Pons (tissue), 1 donor: ENCODE results near the gene AKR1C2.
"Not testable (repeated sequence)": the region's sequence is repeated elsewhere in the genome, so short reads cannot be mapped to it uniquely, and the experiment has no call there.

Experiments
- DNase-seq: peaks from one replicate; pipeline ENCODE4 v3.0.0-alpha.2; 2016; ENCODE audit warnings: low spot score

The AKR1C2 gene

GRCh38 chr10:5003127-5004029 is at the start of gene AKR1C2:
AKR1C2 (minus strand) TSS chr10:5003857; CDS start chr10:5003835, 22 bp downstream.
- DNase-seq: not testable (repeated sequence)

- not testable (repeated sequence) for DNase-seq
Measured at GRCh38 chr10:5052951-5053500, 49.4 kb upstream of the AKR1C2 start.

- no peak for DNase-seq
Measured at GRCh38 chr10:5047912-5048628, 44.4 kb upstream of the AKR1C2 start.

GRCh38 chr10:5047055-5047454 is 43.4 kb upstream of the AKR1C2 start:
- not testable (repeated sequence) for DNase-seq

GRCh38 chr10:5046410-5046809 is 42.8 kb upstream of the AKR1C2 start:
- no peak for DNase-seq

DNA sequence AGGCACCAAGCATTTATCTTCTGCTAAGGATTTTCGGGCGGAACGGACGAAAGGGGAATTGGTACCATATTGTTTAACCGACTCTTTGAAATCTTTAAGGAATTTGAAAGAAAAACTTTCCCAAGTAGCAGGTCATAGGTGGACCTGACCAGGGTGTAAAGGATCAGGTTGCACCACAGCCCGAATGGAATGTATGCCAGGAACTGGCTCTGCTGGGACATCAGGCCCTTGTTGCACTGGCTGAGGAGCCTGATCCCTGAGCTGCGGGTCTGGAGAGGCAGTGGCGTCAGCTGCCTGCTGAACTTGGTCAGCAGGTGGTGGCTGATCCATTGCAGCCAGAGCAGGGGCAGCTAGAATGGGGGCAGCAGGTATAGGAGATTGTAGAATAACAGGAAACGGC is 41.4 kb upstream of the AKR1C2 start:
- DNase-seq: no peak

- DNase-seq: no peak
Measured at GRCh38 chr10:5043716-5044115, 40.1 kb upstream of the AKR1C2 start.

DNA sequence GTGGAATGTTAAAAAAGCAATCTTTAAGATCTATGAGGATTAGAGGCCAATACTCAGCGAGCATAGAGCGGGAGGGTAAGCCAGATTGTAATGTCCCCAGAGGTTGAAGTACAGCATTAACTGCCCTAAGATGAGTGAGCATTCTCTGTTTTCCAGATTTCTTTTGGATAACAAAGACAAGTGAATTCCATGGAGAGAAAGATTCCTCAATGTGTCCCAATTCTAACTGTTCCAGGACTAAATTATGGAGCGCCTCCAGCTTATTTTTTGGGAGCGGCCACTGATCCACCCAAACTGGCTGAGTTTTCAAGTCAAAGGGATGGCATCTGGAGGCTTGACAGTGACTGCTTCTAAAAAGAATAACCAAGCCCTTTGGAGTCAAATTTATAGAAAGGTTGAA is 39.3 kb upstream of the AKR1C2 start:
- no peak for DNase-seq

DNA sequence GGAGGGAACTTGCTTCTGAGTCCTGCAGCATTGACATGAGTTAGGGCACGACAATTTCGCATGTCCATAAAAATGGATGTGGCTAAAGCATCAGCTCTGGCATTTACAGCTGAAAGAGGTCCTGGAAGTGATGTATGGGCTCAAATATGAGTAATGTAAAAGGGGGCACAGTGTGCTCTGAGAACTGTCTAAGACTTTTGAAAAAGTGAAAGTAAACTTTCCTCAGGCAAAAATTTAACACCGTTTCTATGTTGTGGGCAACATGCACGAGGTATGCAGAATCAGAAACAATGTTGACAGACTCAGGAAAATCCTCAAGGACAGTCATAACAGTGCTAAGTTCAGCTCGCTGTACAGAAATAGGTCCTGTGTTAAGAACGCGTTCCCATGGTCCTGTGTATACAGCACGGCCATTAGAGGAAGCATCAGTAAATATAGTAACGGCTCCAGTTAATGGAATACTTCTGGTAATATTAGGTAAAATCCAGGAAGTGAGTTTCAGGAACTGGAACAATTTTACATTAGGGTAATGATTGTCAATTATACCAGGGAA is 37.9 kb upstream of the AKR1C2 start:
- DNase-seq: no peak

DNA sequence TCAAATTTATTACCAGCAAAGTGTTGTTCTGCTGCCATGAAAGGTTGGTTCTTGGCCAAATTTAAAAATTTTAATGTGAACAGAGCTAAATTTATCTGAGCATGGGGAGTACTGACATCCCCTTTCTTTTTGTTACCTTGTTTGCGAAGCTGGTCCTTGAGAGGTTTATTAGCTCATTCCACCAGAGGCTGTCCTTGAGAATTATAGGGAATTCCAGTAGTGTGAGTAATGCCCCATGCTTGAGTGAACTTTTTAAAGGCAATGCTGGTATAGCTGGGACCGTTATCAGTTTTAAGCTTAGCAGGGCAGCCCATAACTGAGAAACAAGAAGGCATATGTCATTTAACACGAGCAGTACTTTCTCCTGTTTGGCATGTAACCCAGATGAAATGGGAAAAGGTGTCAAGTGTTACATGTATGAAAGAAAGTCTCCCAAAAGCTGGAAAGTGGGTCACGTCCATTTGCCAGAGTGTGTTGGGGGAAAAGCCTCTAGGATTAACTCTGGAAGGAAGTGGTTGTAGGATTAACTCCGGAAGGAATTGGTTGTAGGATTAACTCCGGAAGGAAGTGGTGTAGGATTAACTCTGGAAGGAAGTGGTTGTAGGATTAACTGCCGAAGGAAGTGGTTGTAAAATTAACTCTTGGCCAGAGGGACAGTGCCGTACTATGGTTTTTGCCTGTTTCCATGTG is 37.3 kb upstream of the AKR1C2 start:
- no peak for DNase-seq

DNA sequence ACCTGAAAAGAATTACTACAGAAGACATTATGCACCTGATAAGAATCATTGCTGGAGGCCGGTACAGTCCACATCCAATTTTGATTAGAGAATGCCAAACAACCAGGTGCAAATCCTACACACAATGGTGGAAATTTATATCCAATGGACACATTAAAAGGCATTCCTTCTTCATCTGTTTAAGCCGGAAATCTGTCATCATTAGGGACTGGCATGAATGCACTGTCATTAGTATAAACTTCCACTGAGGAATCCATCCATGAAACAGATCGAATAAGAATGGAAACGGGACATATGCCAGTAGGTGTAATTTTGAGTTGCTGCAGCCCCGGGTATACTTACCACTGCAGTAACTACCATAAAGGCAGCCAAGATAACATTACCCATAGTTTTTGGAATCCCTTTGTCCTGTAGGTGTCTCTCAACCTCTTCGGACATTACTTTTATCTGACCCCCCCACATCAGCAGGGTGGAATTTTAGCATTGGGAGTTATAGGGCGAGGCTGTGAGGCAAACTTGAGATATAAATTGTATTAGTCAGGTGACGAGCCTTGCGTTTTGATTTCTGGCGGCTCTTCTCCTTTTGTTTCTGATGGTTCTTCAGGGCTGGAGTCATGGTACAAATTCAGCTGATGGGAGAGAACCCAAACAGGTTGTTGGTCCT is 36.5 kb upstream of the AKR1C2 start:
- no peak for DNase-seq

DNA sequence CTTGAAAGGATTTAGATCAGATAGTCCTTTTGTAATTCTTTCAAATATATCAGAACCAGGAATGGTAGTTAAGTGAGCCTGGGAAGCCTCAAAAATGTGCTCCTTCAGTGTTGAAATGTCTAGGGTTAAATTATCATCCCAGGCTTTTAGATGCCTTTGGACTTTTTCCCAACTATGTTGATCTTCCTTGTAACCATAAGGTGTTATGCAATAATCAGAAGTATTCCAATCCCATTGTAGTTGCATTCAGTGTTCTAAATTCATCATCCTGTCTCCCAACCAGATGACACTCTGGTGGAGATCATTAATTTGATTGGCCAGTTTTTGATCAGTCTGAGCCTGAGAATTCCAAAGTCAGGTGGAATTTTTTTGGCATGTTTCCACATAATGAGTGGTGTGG is 35.1 kb upstream of the AKR1C2 start:
- no peak for DNase-seq

DNA sequence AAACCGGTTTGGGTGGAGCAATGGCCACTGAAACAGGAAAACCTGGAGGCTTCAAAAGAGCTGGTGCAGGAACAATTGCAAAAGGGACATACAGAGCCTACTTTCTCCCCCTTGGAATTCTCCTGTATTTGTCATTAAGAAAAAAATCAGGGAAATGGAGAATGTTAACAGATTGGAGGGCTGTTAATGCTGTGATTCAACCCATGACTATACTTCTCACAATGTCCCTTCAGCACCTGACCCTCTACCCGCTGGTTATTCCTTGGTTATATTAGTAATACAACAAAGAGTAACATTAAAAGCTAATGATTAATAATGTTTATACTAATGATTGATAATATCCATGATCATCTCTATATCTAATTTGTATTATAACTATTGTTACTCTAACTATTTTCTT is 34.4 kb upstream of the AKR1C2 start:
- DNase-seq: no peak

GRCh38 chr10:5036511-5036910 is 32.9 kb upstream of the AKR1C2 start:
- DNase-seq: no peak

GRCh38 chr10:5035356-5035755 is 31.7 kb upstream of the AKR1C2 start:
- DNase-seq: no peak

GRCh38 chr10:5034588-5034987 is 30.9 kb upstream of the AKR1C2 start:
- DNase-seq: no peak

- DNase-seq: no peak
Measured at GRCh38 chr10:5033061-5033778, 29.6 kb upstream of the AKR1C2 start.

- not testable (repeated sequence) for DNase-seq
Measured at GRCh38 chr10:5032444-5032843, 28.8 kb upstream of the AKR1C2 start.

DNA sequence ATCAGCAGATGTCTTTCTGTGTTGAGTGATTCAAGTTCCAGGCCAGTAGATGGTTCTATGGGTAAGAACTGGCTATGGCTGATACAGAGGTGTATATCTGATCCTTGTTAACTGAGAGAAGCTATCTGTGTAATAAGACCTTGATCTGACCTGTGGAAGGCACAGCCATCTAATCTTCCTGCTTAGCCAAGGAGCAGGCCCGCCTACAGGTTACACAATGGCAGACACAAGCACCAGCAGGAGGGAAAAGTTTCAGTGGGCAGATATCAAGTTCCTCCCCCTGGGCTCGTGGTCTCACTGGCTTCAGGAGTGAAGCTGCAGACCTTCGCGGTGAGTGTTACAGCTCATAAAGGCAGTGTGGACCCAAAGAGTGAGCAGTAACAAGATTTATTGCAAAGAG is 27.9 kb upstream of the AKR1C2 start:
- not testable (repeated sequence) for DNase-seq

- no peak for DNase-seq
Measured at GRCh38 chr10:5030989-5031388, 27.3 kb upstream of the AKR1C2 start.

GRCh38 chr10:5025461-5025881 is 21.8 kb upstream of the AKR1C2 start:
- not testable (repeated sequence) for DNase-seq
